HUES64 (cell line): ENCODE results near the gene SLC26A11.
"Not testable (repeated sequence)": the region's sequence is repeated elsewhere in the genome, so short reads cannot be mapped to it uniquely, and the experiment has no call there.

ENCODE experiments used
- H3K27ac ChIP-seq: 2 replicates; pipeline ENCODE4 v1.7.0; 2013; ENCODE audit warnings: low read depth, low read length, inconsistent platforms
- H3K27me3 ChIP-seq: 2 replicates; pipeline ENCODE4 v1.6.1; 2013; ENCODE audit warnings: mild to moderate bottlenecking, low read length; ENCODE audit not compliant: insufficient read depth
- H3K36me3 ChIP-seq: 2 replicates; pipeline ENCODE4 v1.6.1; 2013; ENCODE audit warnings: mild to moderate bottlenecking, low read length; ENCODE audit not compliant: insufficient read depth
- H3K4me1 ChIP-seq: 2 replicates; pipeline ENCODE4 v1.6.1; 2013; ENCODE audit warnings: mild to moderate bottlenecking, low read length, moderate library complexity; ENCODE audit not compliant: insufficient read depth
- H3K4me3 ChIP-seq: 2 replicates; pipeline ENCODE4 v1.5.1; 2013; ENCODE audit warnings: mild to moderate bottlenecking, low read length, moderate library complexity
- H3K9ac ChIP-seq: 2 replicates; pipeline ENCODE4 v1.6.1; 2013; ENCODE audit warnings: mild to moderate bottlenecking, low read depth, low read length
- H3K9me3 ChIP-seq: 2 replicates; pipeline ENCODE4 v1.6.1; 2013; ENCODE audit warnings: low read depth, low read length; ENCODE audit not compliant: insufficient read depth
- WGBS: fragments of 150-250, 120-280 bp; methylation state at CpG from one replicate; pipeline ENCODE4 v1.1.7; 2013; ENCODE audit warnings: missing lambda C conversion rate; 5-methylcytosine and 5-hydroxymethylcytosine counted together

SLC26A11 gene

GRCh38 chr17:80296221-80296620, 76.0 kb downstream of the SLC26A11 start:
- Histone ChIP-seq H3K27ac (no peak overlapping the region), H3K4me3 (no peak overlapping the region), H3K9ac (no peak overlapping the region), H3K36me3 (peaks cover 78% of the 10 kb centered on the region), H3K9me3 (no peaks in the 10 kb centered on the region), H3K4me1 (no peaks in the 10 kb centered on the region), H3K27me3 (no peaks in the 10 kb centered on the region)
- 96% methylated on average over 14 of the region's 14 CpGs for WGBS

GRCh38 chr17:80297996-80298560, 77.9 kb downstream of the SLC26A11 start:
- H3K27me3 ChIP-seq = no peaks in the 10 kb centered on the region
- WGBS = 97% methylated on average over 19 of the region's 19 CpGs
- H3K36me3 ChIP-seq = peaks cover 80% of the 10 kb centered on the region
- H3K4me1 ChIP-seq = no peaks in the 10 kb centered on the region
- H3K4me3 ChIP-seq = no peak overlapping the region
- H3K9me3 ChIP-seq = peaks cover 13% of the 10 kb centered on the region; the same call in 1 of the 2 replicates
- H3K9ac ChIP-seq = no peak overlapping the region
- H3K27ac ChIP-seq = no peak overlapping the region

- peaks cover 82% of the 10 kb centered on the region for H3K36me3 ChIP-seq
- 97% methylated on average over 4 of the region's 4 CpGs for WGBS
Measured at GRCh38 chr17:80299350-80300100, 79.3 kb downstream of the SLC26A11 start.

GRCh38 chr17:80300756-80301155, 80.5 kb downstream of the SLC26A11 start:
- not testable (repeated sequence) for H3K9ac ChIP-seq, H3K4me3 ChIP-seq, H3K4me1 ChIP-seq, H3K27me3 ChIP-seq, H3K27ac ChIP-seq
- Histone ChIP-seq H3K9me3 (peaks cover 29% of the 10 kb centered on the region; the same call in 1 of the 2 replicates), H3K36me3 (peaks cover 77% of the 10 kb centered on the region)
- WGBS = 96% methylated on average over 2 of the region's 2 CpGs

More at GRCh38 chr17:80299350-80300100, 79.3 kb downstream of the SLC26A11 start:
- H3K9ac ChIP-seq, H3K27ac ChIP-seq, H3K4me1 ChIP-seq, H3K4me3 ChIP-seq, H3K27me3 ChIP-seq: not testable (repeated sequence)
- H3K9me3 ChIP-seq = peaks cover 24% of the 10 kb centered on the region; the same call in 1 of the 2 replicates
